AG04450 (cell line): ENCODE results near the gene RNF152. TPM values are rescaled to one million over a fixed set of nuclear protein-coding genes. Genes with fewer than 3 reads are reported as not detected.

ENCODE experiments used
- CTCF ChIA-PET: fragments of 300-600, 350-600 bp; formaldehyde crosslinking; extraction: SDS; loops from one replicate; lab custom pipeline; 2022; ENCODE audit warnings: antibody characterized with exemption, inconsistent platforms; lab: Charles Lee
- POLR2A ChIA-PET: fragments of 350-600 bp; formaldehyde crosslinking; extraction: SDS; loops from one replicate; lab custom pipeline; 2021; ENCODE audit warnings: antibody characterized with exemption, inconsistent platforms; lab: Yijun Ruan, JAX
- DNase-seq: peaks from one replicate; pipeline ENCODE4 v3.0.0-alpha.2; 2011; ENCODE audit warnings: low read depth, low spot score
- H3K27ac ChIP-seq: one replicate; pipeline ENCODE4 v1.5.1; 2012; ENCODE audit warnings: low read depth, low read length, control low read depth
- H3K27me3 ChIP-seq: one replicate; pipeline ENCODE4 v1.6.0; 2012; ENCODE audit warnings: low read length; ENCODE audit not compliant: control insufficient read depth, insufficient read depth
- H3K4me3 ChIP-seq: 2 replicates; pipeline ENCODE4 v1.5.1; 2011; ENCODE audit warnings: mild to moderate bottlenecking, low read depth, low read length, control low read depth
- H3K9me3 ChIP-seq: 2 replicates; pipeline ENCODE4 v1.5.1; 2012; ENCODE audit warnings: low read length; ENCODE audit not compliant: control insufficient read depth, insufficient read depth
- CTCF ChIP-seq: IDR thresholded peaks from 2 replicates; pipeline ENCODE4 v1.5.1; 2011; ENCODE audit warnings: low read depth, low read length, control low read depth, inconsistent platforms
- polyA plus RNA-seq: library from polyadenylated mRNA; depleted of rRNA; stranded (reverse); fragments of >200 nt; gene quantifications from 2 replicates; pipeline ENCODE4 v1.2.3, GENCODE V29; 2011

Gene RNF152
- polyA plus RNA-seq, 1 experiment = 5.0 TPM

DNA sequence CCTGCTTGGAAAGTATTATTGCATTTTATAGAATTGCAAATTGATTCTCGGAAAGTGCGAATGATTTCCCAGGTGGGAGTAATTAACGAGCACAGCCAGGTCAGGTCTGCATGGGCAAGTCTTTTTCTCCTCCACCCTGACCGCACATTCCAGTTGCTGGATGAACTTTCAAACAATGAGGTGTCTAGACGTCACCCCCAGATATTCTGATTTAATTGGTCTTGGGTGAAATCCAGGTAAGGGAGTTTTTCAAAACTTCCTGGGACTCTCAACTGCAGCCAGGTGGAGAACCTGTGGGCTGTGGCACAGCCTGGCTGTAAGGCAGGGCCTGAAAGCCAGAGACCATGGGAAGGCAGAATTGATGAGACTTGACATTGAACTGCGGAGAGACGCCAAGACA is 15.9 kb upstream of the RNF152 start:
- ChIA-PET CTCF (interaction anchor here (0.5 kb wide), 1 partner anchor 10 kb away, joined by 10 read pairs; no protein-coding TSS in a partner anchor), POLR2A (no interaction called here)
- H3K4me3 ChIP-seq = no peak overlapping the region
- H3K27ac ChIP-seq = no peak overlapping the region
- no peak for TF ChIP-seq CTCF
- no peaks in the 10 kb centered on the region for H3K27me3 ChIP-seq
- DNase-seq = no peak
- no peaks in the 10 kb centered on the region for H3K9me3 ChIP-seq

GRCh38 chr18:61901323-61901986 is 8.6 kb upstream of the RNF152 start:
- Histone ChIP-seq H3K9me3 (no peaks in the 10 kb centered on the region), H3K4me3 (no peak overlapping the region), H3K27me3 (no peaks in the 10 kb centered on the region), H3K27ac (no peak overlapping the region)
- no peak for DNase-seq
- TF ChIP-seq CTCF = peak; percentile 98
- ChIA-PET POLR2A (no interaction called here), CTCF (interaction anchor here (0.6 to 3.1 kb wide), 38 partner anchors 10 to 352 kb away, joined by 3 to 14 read pairs (median 4); no protein-coding TSS in a partner anchor)

DNA sequence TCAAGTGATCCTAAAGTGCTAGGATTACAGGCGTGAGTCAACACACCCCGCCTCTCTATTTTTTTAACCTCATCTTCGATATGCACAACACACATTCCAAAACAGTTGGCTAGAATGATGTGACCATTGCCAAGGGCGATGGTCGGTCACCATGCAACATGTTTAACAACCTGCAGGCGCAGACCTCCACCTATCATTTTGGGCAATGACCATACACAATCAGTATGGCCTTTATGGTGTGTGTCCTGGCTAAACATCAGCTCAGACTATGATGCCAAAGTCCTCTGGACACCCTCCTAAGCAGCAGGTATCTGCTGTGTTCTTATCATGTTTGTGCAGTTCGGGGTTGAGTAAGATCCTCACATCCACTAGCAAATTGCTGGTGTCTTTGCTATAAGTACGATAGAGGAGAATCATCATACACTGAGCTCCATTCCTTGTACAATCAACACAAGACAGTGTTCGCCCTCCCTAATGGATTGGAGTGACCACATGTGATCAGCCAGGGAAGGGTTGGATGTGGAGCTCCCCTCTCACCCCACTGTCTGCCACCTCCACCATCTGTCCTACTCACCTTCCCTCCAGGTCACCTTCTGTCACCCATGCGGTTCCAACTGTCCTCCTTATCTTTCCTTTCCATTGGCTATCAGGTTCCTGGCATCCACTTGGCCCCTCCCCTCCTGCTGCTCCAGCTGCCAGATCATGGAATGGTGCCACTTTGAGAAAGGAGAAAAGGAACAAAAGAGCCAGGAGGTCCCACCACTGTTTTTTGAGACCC is 7.9 kb upstream of the RNF152 start:
- CTCF ChIA-PET = interaction anchor here (0.6 to 3.1 kb wide), 36 partner anchors 9 to 351 kb away, joined by 3 to 14 read pairs (median 4); no protein-coding TSS in a partner anchor
- Histone ChIP-seq H3K9me3 (no peaks in the 10 kb centered on the region), H3K27me3 (no peaks in the 10 kb centered on the region), H3K27ac (no peak overlapping the region), H3K4me3 (no peak overlapping the region)
- POLR2A ChIA-PET = no interaction called here
- TF ChIP-seq CTCF = no peak
- no peak for DNase-seq

GRCh38 chr18:61898640-61899101 is 5.9 kb upstream of the RNF152 start:
- H3K27ac ChIP-seq = no peak overlapping the region
- CTCF ChIA-PET = interaction anchor here (0.7 to 1.0 kb wide), 3 partner anchors 10 to 317 kb away, joined by 3 to 10 read pairs (median 3); no protein-coding TSS in a partner anchor
- no peaks in the 10 kb centered on the region for H3K27me3 ChIP-seq
- POLR2A ChIA-PET = no interaction called here
- no peak overlapping the region for H3K4me3 ChIP-seq
- DNase-seq = no peak
- no peaks in the 10 kb centered on the region for H3K9me3 ChIP-seq
- no peak for TF ChIP-seq CTCF

- no peak for DNase-seq
- no peaks in the 10 kb centered on the region for H3K9me3 ChIP-seq
- POLR2A ChIA-PET = no interaction called here
- CTCF ChIA-PET = interaction anchor here (0.8 to 6.0 kb wide), 3 partner anchors 234 to 344 kb away, joined by 3 to 33 read pairs (median 8); no protein-coding TSS in a partner anchor
- no peak for TF ChIP-seq CTCF
- H3K27me3 ChIP-seq = no peaks in the 10 kb centered on the region
- H3K27ac ChIP-seq = no peak overlapping the region
- no peak overlapping the region for H3K4me3 ChIP-seq
These were observed 4.0 kb upstream of the RNF152 start for GRCh38 chr18:61896757-61897156.
